Caco-2 (cell line): ENCODE measurements around the gene CXCL3. TPM values are rescaled to one million over a fixed set of nuclear protein-coding genes. Genes with fewer than 3 reads are reported as not detected.

Experiments used
- BruUV-seq: library from RNA; stranded (reverse); fragments of 400-500 nt; replicated peaks from 2 replicates; lab custom pipeline; 2021; lab: Mats Ljungman, UMichigan
- CTCF ChIA-PET: fragments of 300-600 bp; sonication (Branson Sonifier 250); formaldehyde crosslinking; loops from one replicate; lab custom pipeline; 2022; ENCODE audit warnings: antibody characterized with exemption; lab: Charles Lee
- POLR2A ChIA-PET: fragments of 300-600 bp; sonication (Branson Sonifier 250); formaldehyde crosslinking; loops from one replicate; lab custom pipeline; 2022; ENCODE audit warnings: antibody characterized with exemption; lab: Charles Lee
- DNase-seq, 2 experiments: peaks; one replicate each; pipeline versions ENCODE4 v3.0.0 to v3.0.0-alpha.2; 2020 to 2022
- H3K27me3 ChIP-seq: replicated peaks from 2 replicates; pipeline ENCODE4 v1.6.0; 2011; ENCODE audit warnings: low read length; ENCODE audit not compliant: control insufficient read depth, insufficient read depth
- H3K36me3 ChIP-seq: 2 replicates; pipeline ENCODE4 v1.5.1; 2011; ENCODE audit warnings: low read length; ENCODE audit not compliant: control insufficient read depth, insufficient read depth
- H3K4me1 ChIP-seq: fragments of 250-450 bp; sonication (Bioruptor Pico); 2 replicates; pipeline ENCODE4 v1.5.1; 2020; ENCODE audit warnings: mild to moderate bottlenecking
- H3K4me3 ChIP-seq: 2 replicates; pipeline ENCODE4 v1.5.1; 2011; ENCODE audit warnings: low read depth, mild to moderate bottlenecking, control low read depth, low read length
- H3K9me3 ChIP-seq: fragments of 250-450 bp; sonication (Bioruptor Pico); 2 replicates; pipeline ENCODE4 v1.5.1; 2020; ENCODE audit warnings: mild to moderate bottlenecking, moderate library complexity
- H3K27ac Mint-ChIP-seq: one replicate; pipeline ENCODE4 v1.8.0; 2022; ENCODE audit warnings: mixed read lengths; ENCODE audit not compliant: unreplicated experiment
- H3K27me3 Mint-ChIP-seq: one replicate; pipeline ENCODE4 v1.8.0; 2022; ENCODE audit warnings: mixed read lengths; ENCODE audit not compliant: insufficient read depth, unreplicated experiment
- H3K36me3 Mint-ChIP-seq: one replicate; pipeline ENCODE4 v1.8.0; 2022; ENCODE audit warnings: mild to moderate bottlenecking, mixed read lengths; ENCODE audit not compliant: insufficient read depth, unreplicated experiment
- H3K4me1 Mint-ChIP-seq: one replicate; pipeline ENCODE4 v1.8.0; 2022; ENCODE audit warnings: low read depth, mixed read lengths; ENCODE audit not compliant: unreplicated experiment
- H3K4me3 Mint-ChIP-seq: one replicate; pipeline ENCODE4 v1.8.0; 2022; ENCODE audit warnings: mild to moderate bottlenecking, moderate library complexity, mixed read lengths; ENCODE audit not compliant: unreplicated experiment
- H3K9me3 Mint-ChIP-seq: one replicate; pipeline ENCODE4 v1.8.0; 2022; ENCODE audit warnings: mixed read lengths; ENCODE audit not compliant: unreplicated experiment
- intact Hi-C: fragments of 100-400 bp; cut with micrococcal nuclease; formaldehyde crosslinking; loops from one replicate; pipeline ENCODE4 v1.10.0; 2022; ENCODE audit not compliant: unreplicated experiment
- total RNA-seq: library from RNA; stranded (reverse); gene quantifications from 2 replicates; pipeline ENCODE4 v1.2.3, GENCODE V29; 2022
- TF ChIP-seq, protein P1 (sequence below), 2 experiments: fragments of 200-600 bp in 1 of 2; IDR thresholded peaks; 1 replicate in 1 of 2; 2 replicates in 1 of 2; pipeline versions ENCODE4 v1.5.1 to v1.8.0; 2011 to 2022; ENCODE audit warnings: antibody characterized with exemption in 1 of 2, control low read depth in 1 of 2, inconsistent platforms in 1 of 2, low read depth in 1 of 2, low read length in 1 of 2, mild to moderate bottlenecking in 1 of 2, moderate library complexity in 1 of 2; ENCODE audit not compliant: insufficient read depth in 1 of 2, severe bottlenecking in 1 of 2, unreplicated experiment in 1 of 2

The CXCL3 gene
- total RNA-seq, 1 experiment from 2014 or later = 1.9 TPM

DNA sequence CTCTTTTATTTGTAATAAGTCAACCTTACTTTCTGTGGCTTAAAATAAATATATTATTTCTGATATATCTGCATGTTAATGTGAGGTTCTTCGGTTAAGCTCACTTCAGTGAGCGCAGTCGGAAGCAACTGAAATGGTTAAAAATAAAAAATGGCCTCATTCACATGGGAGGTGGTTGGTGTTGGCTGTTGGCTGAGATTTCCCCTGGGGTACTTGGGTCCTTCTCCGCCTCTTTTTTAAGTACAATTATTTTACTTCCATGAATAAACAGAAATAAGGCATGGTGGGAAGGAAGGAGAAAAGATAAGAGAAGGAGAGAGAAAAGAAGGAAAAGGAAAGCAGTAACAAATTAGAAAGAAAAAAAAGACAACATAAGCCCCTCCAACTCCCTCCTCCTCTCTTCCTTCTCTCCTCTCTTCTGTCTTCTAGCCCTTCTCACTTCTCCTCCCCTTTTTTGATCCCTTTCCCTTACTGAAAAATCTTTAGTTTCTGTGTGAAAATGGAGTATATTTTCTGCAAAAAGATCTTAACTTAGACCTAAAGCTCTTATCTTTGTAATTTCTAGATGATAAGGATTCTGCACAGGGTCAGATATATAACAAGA is 19.7 kb upstream of the CXCL3 start:
- ChIA-PET POLR2A (no interaction called here), CTCF (no interaction called here)
- no peaks in the 10 kb centered on the region for H3K27me3 Mint-ChIP-seq
- H3K9me3 Mint-ChIP-seq = peaks cover 8% of the 10 kb centered on the region
- Histone ChIP-seq H3K4me3 (no peak overlapping the region), H3K27me3 (no peaks in the 10 kb centered on the region), H3K36me3 (no peaks in the 10 kb centered on the region), H3K9me3 (peaks cover 16% of the 10 kb centered on the region; the same call in 1 of the 2 replicates), H3K4me1 (peaks cover 24% of the 10 kb centered on the region)
- BruUV-seq = no TSS peak
- TF ChIP-seq, protein P1, sequence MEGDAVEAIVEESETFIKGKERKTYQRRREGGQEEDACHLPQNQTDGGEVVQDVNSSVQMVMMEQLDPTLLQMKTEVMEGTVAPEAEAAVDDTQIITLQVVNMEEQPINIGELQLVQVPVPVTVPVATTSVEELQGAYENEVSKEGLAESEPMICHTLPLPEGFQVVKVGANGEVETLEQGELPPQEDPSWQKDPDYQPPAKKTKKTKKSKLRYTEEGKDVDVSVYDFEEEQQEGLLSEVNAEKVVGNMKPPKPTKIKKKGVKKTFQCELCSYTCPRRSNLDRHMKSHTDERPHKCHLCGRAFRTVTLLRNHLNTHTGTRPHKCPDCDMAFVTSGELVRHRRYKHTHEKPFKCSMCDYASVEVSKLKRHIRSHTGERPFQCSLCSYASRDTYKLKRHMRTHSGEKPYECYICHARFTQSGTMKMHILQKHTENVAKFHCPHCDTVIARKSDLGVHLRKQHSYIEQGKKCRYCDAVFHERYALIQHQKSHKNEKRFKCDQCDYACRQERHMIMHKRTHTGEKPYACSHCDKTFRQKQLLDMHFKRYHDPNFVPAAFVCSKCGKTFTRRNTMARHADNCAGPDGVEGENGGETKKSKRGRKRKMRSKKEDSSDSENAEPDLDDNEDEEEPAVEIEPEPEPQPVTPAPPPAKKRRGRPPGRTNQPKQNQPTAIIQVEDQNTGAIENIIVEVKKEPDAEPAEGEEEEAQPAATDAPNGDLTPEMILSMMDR (IDR thresholded peaks at IDR 0.05; ENCODE audit: insufficient read depth in 1 of 2, low read depth in 1 of 2, low read length in 1 of 2, severe bottlenecking in 1 of 2, unreplicated experiment in 1 of 2) = no peak
- H3K36me3 Mint-ChIP-seq = no peaks in the 10 kb centered on the region
- H3K27ac Mint-ChIP-seq = no peak overlapping the region
- intact Hi-C loops = no loop called here
- H3K4me3 Mint-ChIP-seq = no peak overlapping the region
- H3K4me1 Mint-ChIP-seq = peaks cover 16% of the 10 kb centered on the region
- no peak for DNase-seq

DNA sequence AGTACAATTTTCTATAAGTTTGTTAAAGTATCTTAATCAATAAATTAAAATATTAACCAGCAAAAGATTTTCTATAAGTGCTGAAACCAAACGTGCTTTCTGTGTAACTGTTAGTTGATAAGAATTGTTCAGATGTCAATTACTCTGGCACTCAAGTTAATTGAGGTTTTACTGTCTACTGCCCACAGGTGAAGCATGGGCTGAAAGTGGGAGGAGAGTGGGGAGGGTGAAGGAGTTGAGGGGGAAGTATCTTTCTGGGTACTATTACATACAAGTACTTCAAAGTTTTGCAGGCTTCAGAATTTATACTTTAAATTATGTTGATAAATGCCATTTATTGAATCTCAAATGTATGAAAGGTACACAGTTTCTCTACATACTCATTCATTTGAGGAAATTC is 19.1 kb upstream of the CXCL3 start:
- Histone ChIP-seq H3K9me3 (peaks cover 16% of the 10 kb centered on the region; the same call in 1 of the 2 replicates), H3K36me3 (no peaks in the 10 kb centered on the region), H3K4me1 (peaks cover 18% of the 10 kb centered on the region), H3K4me3 (no peak overlapping the region), H3K27me3 (no peaks in the 10 kb centered on the region)
- H3K27me3 Mint-ChIP-seq = no peaks in the 10 kb centered on the region
- no TSS peak for BruUV-seq
- H3K36me3 Mint-ChIP-seq = no peaks in the 10 kb centered on the region
- peaks cover 12% of the 10 kb centered on the region for H3K4me1 Mint-ChIP-seq
- POLR2A ChIA-PET = no interaction called here
- CTCF ChIA-PET = no interaction called here
- DNase-seq = no peak
- H3K4me3 Mint-ChIP-seq = no peak overlapping the region
- no peak overlapping the region for H3K27ac Mint-ChIP-seq
- H3K9me3 Mint-ChIP-seq = peaks cover 8% of the 10 kb centered on the region
- intact Hi-C loops = no loop called here
- TF ChIP-seq, protein P1 (IDR thresholded peaks at IDR 0.05; ENCODE audit: insufficient read depth in 1 of 2, low read depth in 1 of 2, low read length in 1 of 2, severe bottlenecking in 1 of 2, unreplicated experiment in 1 of 2) = no peak

DNA sequence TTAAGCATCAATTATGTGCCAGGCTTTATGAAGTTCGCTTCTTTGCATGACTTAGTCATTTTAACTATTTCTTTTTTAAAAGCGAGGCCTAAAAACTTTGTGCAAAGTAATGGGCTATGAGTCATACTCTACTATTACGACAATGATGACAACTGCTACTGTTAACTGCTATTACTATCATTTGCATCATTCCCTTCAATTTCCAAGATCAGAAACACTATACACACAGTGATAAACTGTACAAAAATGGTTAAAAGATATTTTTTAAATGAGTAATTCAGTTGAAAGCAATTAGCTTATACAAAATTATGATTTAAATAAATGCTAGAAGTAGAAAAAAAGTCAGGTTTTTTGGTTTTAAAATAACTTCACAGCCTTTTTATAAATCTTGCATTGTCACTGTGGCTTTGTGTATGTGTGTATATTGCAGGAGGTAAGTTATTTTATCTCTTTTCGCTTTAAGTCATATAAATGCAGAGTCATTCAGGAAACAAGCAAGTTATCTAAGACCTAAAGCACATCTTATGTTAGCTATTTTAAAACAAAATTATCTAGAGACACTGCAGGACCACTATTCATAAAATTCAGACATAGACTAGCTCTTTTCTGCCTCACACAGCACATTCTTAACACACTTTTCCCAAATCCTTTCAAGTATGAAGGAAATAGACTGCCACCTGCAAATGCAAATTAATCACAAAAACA is 18.5 kb upstream of the CXCL3 start:
- Histone ChIP-seq H3K9me3 (peaks cover 16% of the 10 kb centered on the region; the same call in 1 of the 2 replicates), H3K36me3 (no peaks in the 10 kb centered on the region), H3K27me3 (no peaks in the 10 kb centered on the region), H3K4me1 (peaks cover 12% of the 10 kb centered on the region), H3K4me3 (no peak overlapping the region)
- Mint-ChIP-seq H3K4me1 (peaks cover 7% of the 10 kb centered on the region), H3K9me3 (peaks cover 8% of the 10 kb centered on the region), H3K27ac (no peak overlapping the region), H3K4me3 (no peak overlapping the region), H3K27me3 (no peaks in the 10 kb centered on the region), H3K36me3 (no peaks in the 10 kb centered on the region)
- DNase-seq = no peak
- BruUV-seq = no TSS peak
- TF ChIP-seq, protein P1 (IDR thresholded peaks at IDR 0.05; ENCODE audit: insufficient read depth in 1 of 2, low read depth in 1 of 2, low read length in 1 of 2, severe bottlenecking in 1 of 2, unreplicated experiment in 1 of 2) = no peak
- POLR2A ChIA-PET = no interaction called here
- intact Hi-C loops = no loop called here
- CTCF ChIA-PET = interaction anchor here (0.7 to 1.2 kb wide), 2 partner anchors 12 to 19 kb away, joined by 3 read pairs; partner anchors contain the start of gene CXCL3
